Measurements from ENCODE around the gene SPAG16. TPM values are rescaled to one million over a fixed set of nuclear protein-coding genes. Genes with fewer than 3 reads are reported as not detected.

SPAG16 gene
- total and polyA plus RNA-seq, 2 of the 13 experiments (the other 11 are each of a cell fraction or from before 2014, with no cell fraction given): 9.6 to 26.5 TPM

- 23% methylated on average over 5 of the region's 5 CpGs for WGBS (ENCODE audit: low lambda C conversion rate)
- Histone ChIP-seq H2AFZ (ENCODE audit: low read length) (no peak overlapping the region), H3K9ac (ENCODE audit: insufficient read depth, low read depth, low read length) (no peak overlapping the region), H3K79me2 (ENCODE audit: insufficient read depth, low read length) (no peaks in the 10 kb centered on the region), H3K27ac (ENCODE audit: extremely low read length, insufficient read depth, low read length) (no peak overlapping the region), H3K4me3 (replicated peaks in 1 of 3; ENCODE audit: insufficient read depth in 1 of 3, low read depth in 2 of 3, low read length in 3 of 3) (no peak overlapping the region), H3K27me3 (ENCODE audit: control insufficient read depth in 1 of 2, insufficient read depth in 2 of 2, low read length in 2 of 2) (no peaks in the 10 kb centered on the region), H3K4me1 (ENCODE audit: insufficient read depth, low read length) (no peaks in the 10 kb centered on the region), H3K4me2 (ENCODE audit: low read depth, low read length) (no peak overlapping the region), H3K36me3 (replicated peaks in 1 of 2; ENCODE audit: control insufficient read depth in 1 of 2, insufficient read depth in 2 of 2, low read length in 2 of 2) (no peaks in the 10 kb centered on the region), H3K9me3 (ENCODE audit: low read length) (no peaks in the 10 kb centered on the region), H4K20me1 (ENCODE audit: insufficient read depth, low read length) (no peaks in the 10 kb centered on the region)
- intact Hi-C loops (cut with micrococcal nuclease; ENCODE audit: unreplicated experiment): no loop called here
- no TSS peak for BruUV-seq (replicated peaks)
- in situ Hi-C loops (cut with HindIII; ENCODE audit: extremely low pct_ligation_motif_present, low pct_unique_long_range_greater_than_20kb): no loop called here
- ATAC-seq: no peak
- DNase-seq (ENCODE audit: low spot score): no peak
- POLR2A ChIA-PET: no interaction called here
- FAIRE-seq: no peak
- TF ChIP-seq ZNF7 (CRISPR knock-in tag; IDR thresholded peaks at IDR 0.05) (no peak), DNMT1 (CRISPR knock-in tag; IDR thresholded peaks at IDR 0.05) (no peak), ZSCAN31 (CRISPR knock-in tag; IDR thresholded peaks at IDR 0.05; ENCODE audit: low read depth) (no peak), KLF9 (CRISPR knock-in tag; IDR thresholded peaks at IDR 0.05; ENCODE audit: low read depth) (no peak), ZNF124 (CRISPR knock-in tag; IDR thresholded peaks at IDR 0.05) (no peak), ZSCAN9 (CRISPR knock-in tag; IDR thresholded peaks at IDR 0.05; ENCODE audit: borderline replicate concordance) (no peak)
- CTCF ChIA-PET (ENCODE audit: low intra/inter-chr PET ratio, low total read pairs): no interaction called here
Observed at GRCh38 chr2:213991453-213992108, 707.3 kb downstream of the SPAG16 start.

GRCh38 chr2:213995400-213996105 lies 711.3 kb downstream of the SPAG16 start:
- H2AFZ ChIP-seq (ENCODE audit: low read length): no peak overlapping the region
- H4K20me1 ChIP-seq (ENCODE audit: insufficient read depth, low read length): no peaks in the 10 kb centered on the region
- H3K27me3 ChIP-seq (ENCODE audit: control insufficient read depth in 1 of 2, insufficient read depth in 2 of 2, low read length in 2 of 2): no peaks in the 10 kb centered on the region
- H3K4me1 ChIP-seq (ENCODE audit: insufficient read depth, low read length): no peaks in the 10 kb centered on the region
- whole genome bisulfite sequencing (ENCODE audit: low lambda C conversion rate): 3% methylated on average over 1 of the region's 1 CpG
- in situ Hi-C loops (cut with HindIII; ENCODE audit: extremely low pct_ligation_motif_present, low pct_unique_long_range_greater_than_20kb): no loop called here
- no peak overlapping the region for H3K4me2 ChIP-seq (ENCODE audit: low read depth, low read length)
- ChIA-PET CTCF (ENCODE audit: low intra/inter-chr PET ratio, low total read pairs) (no interaction called here), POLR2A (no interaction called here)
- H3K36me3 ChIP-seq (replicated peaks in 1 of 2; ENCODE audit: control insufficient read depth in 1 of 2, insufficient read depth in 2 of 2, low read length in 2 of 2): no peaks in the 10 kb centered on the region
- no TSS peak for BruUV-seq (replicated peaks)
- no peak for ATAC-seq
- H3K4me3 ChIP-seq (replicated peaks in 1 of 3; ENCODE audit: insufficient read depth in 1 of 3, low read depth in 2 of 3, low read length in 3 of 3): no peak overlapping the region
- no peak overlapping the region for H3K27ac ChIP-seq (ENCODE audit: extremely low read length, insufficient read depth, low read length)
- no peak for FAIRE-seq
- intact Hi-C loops (cut with micrococcal nuclease; ENCODE audit: unreplicated experiment): no loop called here
- no peaks in the 10 kb centered on the region for H3K9me3 ChIP-seq (ENCODE audit: low read length)
- no peaks in the 10 kb centered on the region for H3K79me2 ChIP-seq (ENCODE audit: insufficient read depth, low read length)
- DNase-seq (ENCODE audit: low spot score): no peak
- H3K9ac ChIP-seq (ENCODE audit: insufficient read depth, low read depth, low read length): no peak overlapping the region
- TF ChIP-seq, protein P1, sequence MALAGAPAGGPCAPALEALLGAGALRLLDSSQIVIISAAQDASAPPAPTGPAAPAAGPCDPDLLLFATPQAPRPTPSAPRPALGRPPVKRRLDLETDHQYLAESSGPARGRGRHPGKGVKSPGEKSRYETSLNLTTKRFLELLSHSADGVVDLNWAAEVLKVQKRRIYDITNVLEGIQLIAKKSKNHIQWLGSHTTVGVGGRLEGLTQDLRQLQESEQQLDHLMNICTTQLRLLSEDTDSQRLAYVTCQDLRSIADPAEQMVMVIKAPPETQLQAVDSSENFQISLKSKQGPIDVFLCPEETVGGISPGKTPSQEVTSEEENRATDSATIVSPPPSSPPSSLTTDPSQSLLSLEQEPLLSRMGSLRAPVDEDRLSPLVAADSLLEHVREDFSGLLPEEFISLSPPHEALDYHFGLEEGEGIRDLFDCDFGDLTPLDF (CRISPR knock-in tag; IDR thresholded peaks at IDR 0.05): no peak
- no peak for TF ChIP-seq GABPB1 (CRISPR knock-in tag; IDR thresholded peaks at IDR 0.05)
- no peak for TF ChIP-seq ZSCAN29 (CRISPR knock-in tag; conservative IDR thresholded peaks at IDR 0.05)
- no peak for TF ChIP-seq ZNF326 (CRISPR knock-in tag; IDR thresholded peaks at IDR 0.05; ENCODE audit: borderline replicate concordance)
- no peak for TF ChIP-seq MTF2 (CRISPR knock-in tag; IDR thresholded peaks at IDR 0.05; ENCODE audit: borderline replicate concordance)
- TF ChIP-seq, protein P2, sequence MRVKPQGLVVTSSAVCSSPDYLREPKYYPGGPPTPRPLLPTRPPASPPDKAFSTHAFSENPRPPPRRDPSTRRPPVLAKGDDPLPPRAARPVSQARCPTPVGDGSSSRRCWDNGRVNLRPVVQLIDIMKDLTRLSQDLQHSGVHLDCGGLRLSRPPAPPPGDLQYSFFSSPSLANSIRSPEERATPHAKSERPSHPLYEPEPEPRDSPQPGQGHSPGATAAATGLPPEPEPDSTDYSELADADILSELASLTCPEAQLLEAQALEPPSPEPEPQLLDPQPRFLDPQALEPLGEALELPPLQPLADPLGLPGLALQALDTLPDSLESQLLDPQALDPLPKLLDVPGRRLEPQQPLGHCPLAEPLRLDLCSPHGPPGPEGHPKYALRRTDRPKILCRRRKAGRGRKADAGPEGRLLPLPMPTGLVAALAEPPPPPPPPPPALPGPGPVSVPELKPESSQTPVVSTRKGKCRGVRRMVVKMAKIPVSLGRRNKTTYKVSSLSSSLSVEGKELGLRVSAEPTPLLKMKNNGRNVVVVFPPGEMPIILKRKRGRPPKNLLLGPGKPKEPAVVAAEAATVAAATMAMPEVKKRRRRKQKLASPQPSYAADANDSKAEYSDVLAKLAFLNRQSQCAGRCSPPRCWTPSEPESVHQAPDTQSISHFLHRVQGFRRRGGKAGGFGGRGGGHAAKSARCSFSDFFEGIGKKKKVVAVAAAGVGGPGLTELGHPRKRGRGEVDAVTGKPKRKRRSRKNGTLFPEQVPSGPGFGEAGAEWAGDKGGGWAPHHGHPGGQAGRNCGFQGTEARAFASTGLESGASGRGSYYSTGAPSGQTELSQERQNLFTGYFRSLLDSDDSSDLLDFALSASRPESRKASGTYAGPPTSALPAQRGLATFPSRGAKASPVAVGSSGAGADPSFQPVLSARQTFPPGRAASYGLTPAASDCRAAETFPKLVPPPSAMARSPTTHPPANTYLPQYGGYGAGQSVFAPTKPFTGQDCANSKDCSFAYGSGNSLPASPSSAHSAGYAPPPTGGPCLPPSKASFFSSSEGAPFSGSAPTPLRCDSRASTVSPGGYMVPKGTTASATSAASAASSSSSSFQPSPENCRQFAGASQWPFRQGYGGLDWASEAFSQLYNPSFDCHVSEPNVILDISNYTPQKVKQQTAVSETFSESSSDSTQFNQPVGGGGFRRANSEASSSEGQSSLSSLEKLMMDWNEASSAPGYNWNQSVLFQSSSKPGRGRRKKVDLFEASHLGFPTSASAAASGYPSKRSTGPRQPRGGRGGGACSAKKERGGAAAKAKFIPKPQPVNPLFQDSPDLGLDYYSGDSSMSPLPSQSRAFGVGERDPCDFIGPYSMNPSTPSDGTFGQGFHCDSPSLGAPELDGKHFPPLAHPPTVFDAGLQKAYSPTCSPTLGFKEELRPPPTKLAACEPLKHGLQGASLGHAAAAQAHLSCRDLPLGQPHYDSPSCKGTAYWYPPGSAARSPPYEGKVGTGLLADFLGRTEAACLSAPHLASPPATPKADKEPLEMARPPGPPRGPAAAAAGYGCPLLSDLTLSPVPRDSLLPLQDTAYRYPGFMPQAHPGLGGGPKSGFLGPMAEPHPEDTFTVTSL (CRISPR knock-in tag; IDR thresholded peaks at IDR 0.05; ENCODE audit: borderline replicate concordance): no peak
